HEK293 (cell line): Measurements from ENCODE around the gene CRYBB2.
"Not testable (repeated sequence)": the region's sequence is repeated elsewhere in the genome, so short reads cannot be mapped to it uniquely, and the experiment has no call there.

Experiments used
- CTCF ChIP-seq: fragments of 450-650 bp; formaldehyde crosslinking; IDR thresholded peaks from 2 replicates; pipeline ENCODE4 v1.5.1; 2016; ENCODE audit warnings: missing biosample characterization, missing genetic modification characterization
- PRDM10 ChIP-seq: fragments of 450-650 bp; formaldehyde crosslinking; IDR thresholded peaks from 2 replicates; pipeline ENCODE4 v1.5.1; 2016; ENCODE audit warnings: missing biosample characterization, missing genetic modification characterization
- SALL2 ChIP-seq: fragments of 450-650 bp; formaldehyde crosslinking; IDR thresholded peaks from 2 replicates; pipeline ENCODE4 v1.5.0; 2017; ENCODE audit warnings: missing biosample characterization, mild to moderate bottlenecking, missing genetic modification characterization, borderline replicate concordance
- ZNF155 ChIP-seq: fragments of 450-650 bp; formaldehyde crosslinking; IDR thresholded peaks from 2 replicates; pipeline ENCODE4 v1.5.1; 2016; ENCODE audit warnings: missing biosample characterization, missing genetic modification characterization
- ZNF175 ChIP-seq: fragments of 450-650 bp; formaldehyde crosslinking; IDR thresholded peaks from 2 replicates; pipeline ENCODE4 v1.5.1; 2016; ENCODE audit warnings: missing biosample characterization, missing genetic modification characterization
- ZNF274 ChIP-seq, 2 experiments: fragments of 200-500 bp in 1 of 2; fragments of 450-650 bp in 1 of 2; sonication (Bioruptor generic) in 1 of 2; formaldehyde crosslinking in 1 of 2; IDR thresholded peaks; 2 replicates each; pipeline versions ENCODE4 v1.5.1 to v1.6.1; 2014 to 2016; ENCODE audit warnings: borderline replicate concordance in 1 of 2, inconsistent platforms in 1 of 2, low read length in 1 of 2, missing biosample characterization in 1 of 2, missing genetic modification characterization in 1 of 2
- ZNF341 ChIP-seq: fragments of 450-650 bp; formaldehyde crosslinking; IDR thresholded peaks from 2 replicates; pipeline ENCODE4; 2016; ENCODE audit warnings: low read depth, missing biosample characterization, missing genetic modification characterization
- ZNF362 ChIP-seq: fragments of 450-650 bp; formaldehyde crosslinking; IDR thresholded peaks from 2 replicates; pipeline ENCODE4 v1.5.1; 2016; ENCODE audit warnings: missing biosample characterization, missing genetic modification characterization

DNA sequence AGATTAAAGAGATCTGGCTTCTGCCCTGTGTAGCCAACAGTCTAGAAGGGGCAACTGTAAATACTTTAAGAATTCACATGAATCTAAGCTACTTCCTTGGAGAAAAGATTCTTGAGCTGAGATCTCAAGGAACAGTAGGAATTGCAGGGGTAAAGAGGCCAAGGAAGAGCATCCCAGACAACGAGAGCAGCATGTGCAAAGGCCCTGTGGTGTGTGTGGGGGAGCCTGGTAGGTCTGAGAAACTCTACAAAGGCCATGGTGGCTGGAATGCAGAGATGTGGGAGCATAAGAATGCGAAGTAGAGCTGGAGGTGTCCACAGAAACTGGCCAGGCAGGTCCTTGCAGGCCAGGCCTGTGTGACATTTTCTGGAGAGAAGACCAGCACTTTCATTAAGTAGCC lies 11.3 kb downstream of the CRYBB2 start:
- TF ChIP-seq ZNF341 (tag by site-specific recombination); ZNF155 (tag by site-specific recombination); PRDM10 (tag by site-specific recombination); CTCF; SALL2 (tag by site-specific recombination); ZNF274 (IDR thresholded peaks at IDR 0.05; ENCODE audit: low read length); ZNF274 (tag by site-specific recombination; IDR thresholded peaks at IDR 0.05; ENCODE audit: borderline replicate concordance); ZNF175 (tag by site-specific recombination); ZNF362 (tag by site-specific recombination): not testable (repeated sequence)
